KOPT-K1 (cell line): ENCODE data around the gene CHRNE.
"Not testable (repeated sequence)": the region's sequence is repeated elsewhere in the genome, so short reads cannot be mapped to it uniquely, and the experiment has no call there.

Experiments used
- H3K27ac ChIP-seq: fragments of 200-600 bp; sonication (generic); 2 replicates; pipeline ENCODE4 v1.5.1; 2016; ENCODE audit warnings: antibody characterized with exemption, mild to moderate bottlenecking, low read depth, low read length; ENCODE audit not compliant: poor library complexity, severe bottlenecking
- H3K36me3 ChIP-seq: fragments of 200-600 bp; sonication (generic); 2 replicates; pipeline ENCODE4 v1.5.1; 2017; ENCODE audit warnings: antibody characterized with exemption, mild to moderate bottlenecking, low read length, moderate library complexity; ENCODE audit not compliant: insufficient read depth
- H3K9me3 ChIP-seq: fragments of 200-600 bp; sonication (generic); 2 replicates; pipeline ENCODE4 v1.5.1; 2017; ENCODE audit warnings: antibody characterized with exemption, low read length, mild to moderate bottlenecking; ENCODE audit not compliant: insufficient read depth, poor library complexity, severe bottlenecking

Gene CHRNE

GRCh38 chr17:4863321-4863720 lies 39.6 kb downstream of the CHRNE start:
- H3K27ac ChIP-seq: no peak overlapping the region
- H3K36me3 ChIP-seq: no peaks in the 10 kb centered on the region

GRCh38 chr17:4862720-4863119 lies 40.2 kb downstream of the CHRNE start:
- Histone ChIP-seq H3K9me3 (no peaks in the 10 kb centered on the region), H3K36me3 (no peaks in the 10 kb centered on the region)

More at GRCh38 chr17:4863321-4863720, 39.6 kb downstream of the CHRNE start:
- no peaks in the 10 kb centered on the region for H3K9me3 ChIP-seq

GRCh38 chr17:4861052-4861451 lies 41.8 kb downstream of the CHRNE start:
- H3K36me3 ChIP-seq: no peaks in the 10 kb centered on the region
- H3K27ac ChIP-seq: no peak overlapping the region
- no peaks in the 10 kb centered on the region for H3K9me3 ChIP-seq

More at GRCh38 chr17:4862720-4863119, 40.2 kb downstream of the CHRNE start:
- no peak overlapping the region for H3K27ac ChIP-seq

GRCh38 chr17:4860651-4861050 lies 42.2 kb downstream of the CHRNE start:
- Histone ChIP-seq H3K9me3 (no peaks in the 10 kb centered on the region), H3K36me3 (no peaks in the 10 kb centered on the region), H3K27ac (no peak overlapping the region)

- no peaks in the 10 kb centered on the region for H3K9me3 ChIP-seq
- no peaks in the 10 kb centered on the region for H3K36me3 ChIP-seq
- no peak overlapping the region for H3K27ac ChIP-seq
Observed at GRCh38 chr17:4859816-4860625, 42.9 kb downstream of the CHRNE start.

- Histone ChIP-seq H3K36me3 (no peaks in the 10 kb centered on the region), H3K9me3 (no peaks in the 10 kb centered on the region), H3K27ac (no peak overlapping the region)
Observed at GRCh38 chr17:4858882-4859260, 44.0 kb downstream of the CHRNE start.

GRCh38 chr17:4858068-4858881 lies 44.6 kb downstream of the CHRNE start:
- Histone ChIP-seq H3K9me3 (no peaks in the 10 kb centered on the region), H3K36me3 (no peaks in the 10 kb centered on the region), H3K27ac (no peak overlapping the region)

GRCh38 chr17:4857347-4857746 lies 45.6 kb downstream of the CHRNE start:
- H3K36me3 ChIP-seq, H3K9me3 ChIP-seq, H3K27ac ChIP-seq: not testable (repeated sequence)

GRCh38 chr17:4856937-4857314 lies 46.0 kb downstream of the CHRNE start:
- no peaks in the 10 kb centered on the region for H3K36me3 ChIP-seq
- H3K9me3 ChIP-seq: no peaks in the 10 kb centered on the region
- H3K27ac ChIP-seq: no peak overlapping the region

- H3K36me3 ChIP-seq: no peaks in the 10 kb centered on the region
- no peaks in the 10 kb centered on the region for H3K9me3 ChIP-seq
- H3K27ac ChIP-seq: no peak overlapping the region
Observed at GRCh38 chr17:4856271-4856936, 46.5 kb downstream of the CHRNE start.

- no peaks in the 10 kb centered on the region for H3K36me3 ChIP-seq
- H3K27ac ChIP-seq: no peak overlapping the region
- H3K9me3 ChIP-seq: no peaks in the 10 kb centered on the region
Observed at GRCh38 chr17:4854111-4854681, 48.7 kb downstream of the CHRNE start.

GRCh38 chr17:4853208-4853671 lies 49.7 kb downstream of the CHRNE start:
- no peak overlapping the region for H3K27ac ChIP-seq
- H3K36me3 ChIP-seq: no peaks in the 10 kb centered on the region
- H3K9me3 ChIP-seq: no peaks in the 10 kb centered on the region

- Histone ChIP-seq H3K36me3 (no peaks in the 10 kb centered on the region), H3K27ac (no peak overlapping the region), H3K9me3 (no peaks in the 10 kb centered on the region)
Observed at GRCh38 chr17:4852567-4853207, 50.2 kb downstream of the CHRNE start.

- H3K36me3 ChIP-seq: no peaks in the 10 kb centered on the region
- H3K27ac ChIP-seq: no peak overlapping the region
- H3K9me3 ChIP-seq: no peaks in the 10 kb centered on the region
Observed at GRCh38 chr17:4851084-4851483, 51.8 kb downstream of the CHRNE start.
